SK-N-SH (cell line): ENCODE data around the gene SRGAP1. TPM values are rescaled to one million over a fixed set of nuclear protein-coding genes. Genes with fewer than 3 reads are reported as not detected.

Source experiments
- CTCF ChIA-PET: fragments of 300-600, 350-600 bp; formaldehyde crosslinking; extraction: SDS; loops from one replicate; lab custom pipeline; 2021; lab: Yijun Ruan, JAX
- POLR2A ChIA-PET: fragments of 350-600 bp; sonication (Branson Sonifier 250); formaldehyde crosslinking; extraction: SDS; loops from one replicate; lab custom pipeline; 2020; ENCODE audit warnings: antibody characterized with exemption, inconsistent platforms; lab: Yijun Ruan, JAX
- DNase-seq: peaks from one replicate; pipeline ENCODE4 v3.0.0; 2012
- H2AFZ ChIP-seq: fragments of 200-600 bp; sonication (generic); 2 replicates; pipeline ENCODE4 v1.8.1; 2016; ENCODE audit warnings: antibody characterized with exemption, mild to moderate bottlenecking, low read depth
- H3F3A ChIP-seq: fragments of 200-600 bp; sonication (generic); replicated peaks from 2 replicates; pipeline ENCODE3; 2016; ENCODE audit warnings: antibody characterized with exemption, mild to moderate bottlenecking; ENCODE audit not compliant: insufficient read depth
- H3K27ac ChIP-seq, 2 experiments: fragments of 200-500 bp in 1 of 2; fragments of 200-600 bp in 1 of 2; sonication (Bioruptor generic) in 1 of 2; sonication (generic), shearing (Covaris generic) in 1 of 2; 2 replicates each; pipeline versions ENCODE4 v1.5.1 to v1.6.1; 2014 to 2016; ENCODE audit warnings: low read depth in 2 of 2, inconsistent platforms in 1 of 2, low read length in 1 of 2, mild to moderate bottlenecking in 1 of 2, mixed read lengths in 1 of 2
- H3K27me3 ChIP-seq: fragments of 200-600 bp; sonication (generic), shearing (Covaris generic); 2 replicates; pipeline ENCODE4 v1.6.1; 2016; ENCODE audit warnings: mixed run types; ENCODE audit not compliant: insufficient read depth
- H3K36me3 ChIP-seq, 2 experiments: fragments of 200-500 bp in 1 of 2; fragments of 200-600 bp in 1 of 2; sonication (Bioruptor generic) in 1 of 2; sonication (generic) in 1 of 2; replicated peaks in 1 of 2; 2 replicates each; pipeline versions ENCODE3 to v1.5.1; 2014 to 2016; ENCODE audit warnings: low read length in 1 of 2, mild to moderate bottlenecking in 1 of 2; ENCODE audit not compliant: insufficient read depth in 2 of 2, control insufficient read depth in 1 of 2
- H3K4me1 ChIP-seq, 2 experiments: fragments of 200-500 bp in 1 of 2; fragments of 200-600 bp in 1 of 2; sonication (Bioruptor generic) in 1 of 2; sonication (generic), shearing (Covaris generic) in 1 of 2; 2 replicates each; pipeline versions ENCODE4 v1.5.1 to v1.6.1; 2014 to 2016; ENCODE audit warnings: low read depth in 1 of 2, low read length in 1 of 2, mixed run types in 1 of 2; ENCODE audit not compliant: insufficient read depth in 2 of 2, control insufficient read depth in 1 of 2
- H3K4me2 ChIP-seq: fragments of 200-600 bp; sonication (generic), shearing (Covaris generic); 2 replicates; pipeline ENCODE4 v1.6.1; 2017; ENCODE audit warnings: mixed run types
- H3K4me3 ChIP-seq, 2 experiments: fragments of 200-500 bp in 1 of 2; fragments of 200-600 bp in 1 of 2; sonication (Bioruptor generic) in 1 of 2; sonication (generic), shearing (Covaris generic) in 1 of 2; 2 replicates each; pipeline versions ENCODE4 v1.5.1 to v1.8.1; 2014 to 2016; ENCODE audit warnings: low read depth in 2 of 2, inconsistent platforms in 1 of 2, low read length in 1 of 2, mild to moderate bottlenecking in 1 of 2, mixed read lengths in 1 of 2, moderate library complexity in 1 of 2
- H3K79me2 ChIP-seq: fragments of 200-600 bp; sonication (generic); 2 replicates; pipeline ENCODE4 v1.8.1; 2017; ENCODE audit warnings: mild to moderate bottlenecking; ENCODE audit not compliant: insufficient read depth
- H3K9ac ChIP-seq: fragments of 200-600 bp; sonication (generic); 2 replicates; pipeline ENCODE4 v1.6.1; 2017; ENCODE audit warnings: mixed run types
- H3K9me2 ChIP-seq: fragments of 200-600 bp; sonication (generic); 2 replicates; pipeline ENCODE4 v1.6.1; 2017; ENCODE audit warnings: mixed run types
- H3K9me3 ChIP-seq: fragments of 200-600 bp; sonication (generic); 2 replicates; pipeline ENCODE4 v1.6.1; 2017; ENCODE audit warnings: mixed run types, mild to moderate bottlenecking, moderate library complexity
- H4K20me1 ChIP-seq: fragments of 200-600 bp; sonication (generic); 2 replicates; pipeline ENCODE4 v1.6.1; 2017; ENCODE audit warnings: mild to moderate bottlenecking, mixed run types; ENCODE audit not compliant: insufficient read depth
- FOXM1 ChIP-seq: IDR thresholded peaks from 2 replicates; pipeline ENCODE4 v1.4.0; 2012; ENCODE audit warnings: low read depth, mild to moderate bottlenecking
- GABPA ChIP-seq: IDR thresholded peaks from 2 replicates; pipeline ENCODE4 v1.4.0; 2012; ENCODE audit warnings: low read depth, mild to moderate bottlenecking
- JUND ChIP-seq: IDR thresholded peaks from 2 replicates; pipeline ENCODE4 v1.4.0; 2012
- NRF1 ChIP-seq: IDR thresholded peaks from 2 replicates; pipeline ENCODE4 v1.6.1; 2012; ENCODE audit warnings: low read depth, mild to moderate bottlenecking, low read length
- POLR2AphosphoS5 ChIP-seq: IDR thresholded peaks from 2 replicates; pipeline ENCODE4 v1.6.1; 2012; ENCODE audit warnings: low read depth, low read length
- RCOR1 ChIP-seq: fragments of 150-350 bp; IDR thresholded peaks from 2 replicates; pipeline ENCODE4 v1.6.1; 2017; ENCODE audit warnings: antibody characterized with exemption, low read length
- RXRA ChIP-seq: IDR thresholded peaks from 2 replicates; pipeline ENCODE4 v1.4.0; 2012; ENCODE audit warnings: low read depth, mild to moderate bottlenecking, borderline replicate concordance
- TAF1 ChIP-seq: IDR thresholded peaks from 2 replicates; pipeline ENCODE4 v1.6.1; 2012; ENCODE audit warnings: low read depth, mild to moderate bottlenecking, low read length, moderate library complexity, borderline replicate concordance
- YY1 ChIP-seq: IDR thresholded peaks from 2 replicates; pipeline ENCODE4 v1.4.0; 2012; ENCODE audit warnings: low read depth, mild to moderate bottlenecking
- WGBS: methylation state at CpG from one replicate; pipeline ENCODE4 v1.1.6; 2017; ENCODE audit warnings: low lambda C conversion rate; 5-methylcytosine and 5-hydroxymethylcytosine counted together
- polyA plus RNA-seq, 3 experiments: library from polyadenylated mRNA; depleted of rRNA; stranded (reverse); fragments of >200 nt; gene quantifications; 2 replicates each; pipeline ENCODE4 v1.2.3, GENCODE V29; 2012
- TF ChIP-seq, protein P1 (sequence below): fragments of 150-350 bp; IDR thresholded peaks from 2 replicates; pipeline ENCODE4 v1.6.1; 2016; ENCODE audit warnings: mild to moderate bottlenecking, low read depth, low read length
- TF ChIP-seq, protein P2 (sequence below): IDR thresholded peaks from 2 replicates; pipeline ENCODE4; 2012
- TF ChIP-seq, protein P3 (sequence below): fragments of 150-350 bp; IDR thresholded peaks from 2 replicates; pipeline ENCODE4 v1.6.1; 2017; ENCODE audit warnings: antibody characterized with exemption, low read length, low read depth, borderline replicate concordance
- TF ChIP-seq, protein P4 (sequence below): IDR thresholded peaks from 2 replicates; pipeline ENCODE4 v1.4.0; 2012; ENCODE audit warnings: low read depth, borderline replicate concordance

Gene SRGAP1
- polyA plus RNA-seq, 1 of the 3 experiments (the other 2 are of a cell fraction): 2.6 TPM

DNA sequence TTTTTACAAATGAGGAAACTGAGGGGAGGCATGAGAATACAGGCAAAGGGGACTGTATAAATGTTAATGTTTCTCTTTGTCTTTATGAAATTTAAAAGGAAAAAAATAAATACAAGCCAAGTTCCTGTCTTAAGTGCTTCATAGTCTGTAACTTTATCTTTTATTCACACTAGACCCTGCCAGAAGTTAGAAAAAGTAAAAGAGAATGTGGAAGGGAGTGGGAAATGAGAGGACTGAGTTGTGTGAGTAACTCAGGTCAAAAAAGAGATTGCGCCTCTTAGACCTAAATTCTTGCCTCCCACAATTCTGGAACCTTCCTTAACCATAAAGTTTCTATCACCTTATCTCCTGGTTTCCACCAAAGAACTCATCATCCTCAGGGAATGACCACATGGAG lies 236.5 kb downstream of the SRGAP1 start:
- no peaks in the 10 kb centered on the region for H3K9me3 ChIP-seq
- H3K79me2 ChIP-seq: no peaks in the 10 kb centered on the region; the same call in 1 of the 2 replicates
- H3K4me1 ChIP-seq: peaks cover 21% of the 10 kb centered on the region in 2 experiments
- H3K4me3 ChIP-seq: no peak overlapping the region
- peaks cover 11 to 15% of the 10 kb centered on the region in 2 experiments for H3K36me3 ChIP-seq
- no peak overlapping the region for H3K9ac ChIP-seq
- ChIA-PET POLR2A (no interaction called here), CTCF (no interaction called here)
- peak overlapping the region in 1 of 2 experiments; percentile 4; a peak in 1 of 4 replicates for H3K27ac ChIP-seq
- H3K4me2 ChIP-seq: no peak overlapping the region
- WGBS: 100% methylated on average over 1 of the region's 1 CpG
- no peak for DNase-seq
- no peaks in the 10 kb centered on the region for H3K9me2 ChIP-seq
- TF ChIP-seq, protein P1, sequence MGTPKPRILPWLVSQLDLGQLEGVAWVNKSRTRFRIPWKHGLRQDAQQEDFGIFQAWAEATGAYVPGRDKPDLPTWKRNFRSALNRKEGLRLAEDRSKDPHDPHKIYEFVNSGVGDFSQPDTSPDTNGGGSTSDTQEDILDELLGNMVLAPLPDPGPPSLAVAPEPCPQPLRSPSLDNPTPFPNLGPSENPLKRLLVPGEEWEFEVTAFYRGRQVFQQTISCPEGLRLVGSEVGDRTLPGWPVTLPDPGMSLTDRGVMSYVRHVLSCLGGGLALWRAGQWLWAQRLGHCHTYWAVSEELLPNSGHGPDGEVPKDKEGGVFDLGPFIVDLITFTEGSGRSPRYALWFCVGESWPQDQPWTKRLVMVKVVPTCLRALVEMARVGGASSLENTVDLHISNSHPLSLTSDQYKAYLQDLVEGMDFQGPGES: no peak
- TF ChIP-seq JUND: no peak
- no peak for TF ChIP-seq RXRA
- no peak for TF ChIP-seq FOXM1
- TF ChIP-seq NRF1: no peak
- TF ChIP-seq POLR2AphosphoS5: no peak
- TF ChIP-seq RCOR1: no peak
- TF ChIP-seq, protein P2, sequence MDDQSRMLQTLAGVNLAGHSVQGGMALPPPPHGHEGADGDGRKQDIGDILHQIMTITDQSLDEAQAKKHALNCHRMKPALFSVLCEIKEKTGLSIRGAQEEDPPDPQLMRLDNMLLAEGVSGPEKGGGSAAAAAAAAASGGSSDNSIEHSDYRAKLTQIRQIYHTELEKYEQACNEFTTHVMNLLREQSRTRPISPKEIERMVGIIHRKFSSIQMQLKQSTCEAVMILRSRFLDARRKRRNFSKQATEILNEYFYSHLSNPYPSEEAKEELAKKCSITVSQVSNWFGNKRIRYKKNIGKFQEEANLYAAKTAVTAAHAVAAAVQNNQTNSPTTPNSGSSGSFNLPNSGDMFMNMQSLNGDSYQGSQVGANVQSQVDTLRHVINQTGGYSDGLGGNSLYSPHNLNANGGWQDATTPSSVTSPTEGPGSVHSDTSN: no peak
- TF ChIP-seq, protein P3, sequence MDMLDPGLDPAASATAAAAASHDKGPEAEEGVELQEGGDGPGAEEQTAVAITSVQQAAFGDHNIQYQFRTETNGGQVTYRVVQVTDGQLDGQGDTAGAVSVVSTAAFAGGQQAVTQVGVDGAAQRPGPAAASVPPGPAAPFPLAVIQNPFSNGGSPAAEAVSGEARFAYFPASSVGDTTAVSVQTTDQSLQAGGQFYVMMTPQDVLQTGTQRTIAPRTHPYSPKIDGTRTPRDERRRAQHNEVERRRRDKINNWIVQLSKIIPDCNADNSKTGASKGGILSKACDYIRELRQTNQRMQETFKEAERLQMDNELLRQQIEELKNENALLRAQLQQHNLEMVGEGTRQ: no peak
- no peak for TF ChIP-seq YY1
- no peak for TF ChIP-seq TAF1
- no peak for TF ChIP-seq GABPA
- TF ChIP-seq, protein P4, sequence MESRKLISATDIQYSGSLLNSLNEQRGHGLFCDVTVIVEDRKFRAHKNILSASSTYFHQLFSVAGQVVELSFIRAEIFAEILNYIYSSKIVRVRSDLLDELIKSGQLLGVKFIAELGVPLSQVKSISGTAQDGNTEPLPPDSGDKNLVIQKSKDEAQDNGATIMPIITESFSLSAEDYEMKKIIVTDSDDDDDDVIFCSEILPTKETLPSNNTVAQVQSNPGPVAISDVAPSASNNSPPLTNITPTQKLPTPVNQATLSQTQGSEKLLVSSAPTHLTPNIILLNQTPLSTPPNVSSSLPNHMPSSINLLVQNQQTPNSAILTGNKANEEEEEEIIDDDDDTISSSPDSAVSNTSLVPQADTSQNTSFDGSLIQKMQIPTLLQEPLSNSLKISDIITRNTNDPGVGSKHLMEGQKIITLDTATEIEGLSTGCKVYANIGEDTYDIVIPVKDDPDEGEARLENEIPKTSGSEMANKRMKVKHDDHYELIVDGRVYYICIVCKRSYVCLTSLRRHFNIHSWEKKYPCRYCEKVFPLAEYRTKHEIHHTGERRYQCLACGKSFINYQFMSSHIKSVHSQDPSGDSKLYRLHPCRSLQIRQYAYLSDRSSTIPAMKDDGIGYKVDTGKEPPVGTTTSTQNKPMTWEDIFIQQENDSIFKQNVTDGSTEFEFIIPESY: no peak
- peaks cover 22% of the 10 kb centered on the region for H3F3A ChIP-seq
- no peaks in the 10 kb centered on the region for H4K20me1 ChIP-seq
- H2AFZ ChIP-seq: no peak overlapping the region
- H3K27me3 ChIP-seq: no peaks in the 10 kb centered on the region
